Thyroid gland (tissue), 4 donors: ENCODE measurements around the gene RHOJ. TPM values are rescaled to one million over a fixed set of nuclear protein-coding genes. Genes with fewer than 3 reads are reported as not detected.
"Not testable (repeated sequence)": the region's sequence is repeated elsewhere in the genome, so short reads cannot be mapped to it uniquely, and the experiment has no call there.

Experiments used
- DNase-seq, 2 donors: peaks; one replicate each; pipeline ENCODE4 v3.0.0-alpha.2; 2019
- H3K27ac ChIP-seq, 3 donors: fragments of 200-600 bp; sonication (generic); 1 replicate in 2 of 3; 2 replicates in 1 of 3; pipeline ENCODE4 v1.5.1; 2016 to 2019; ENCODE audit warnings: mild to moderate bottlenecking in 1 of 3, moderate library complexity in 1 of 3
- H3K27me3 ChIP-seq: fragments of 200-600 bp; sonication (generic); one replicate; pipeline ENCODE4 v1.5.1; 2019
- H3K36me3 ChIP-seq, 2 donors: fragments of 200-600 bp; sonication (generic); one replicate each; pipeline ENCODE4 v1.5.1; 2016 to 2019
- H3K4me1 ChIP-seq, 2 donors: fragments of 200-600 bp; sonication (generic); one replicate each; pipeline ENCODE4 v1.5.1; 2017 to 2019
- H3K4me3 ChIP-seq, 3 donors: fragments of 200-600 bp; sonication (generic); replicated peaks in 1 of 3; 1 replicate in 2 of 3; 2 replicates in 1 of 3; pipeline ENCODE4 v1.5.1; 2016; ENCODE audit warnings: mild to moderate bottlenecking in 1 of 3
- H3K9me3 ChIP-seq: fragments of 200-600 bp; sonication (generic); one replicate; pipeline ENCODE4 v1.5.1; 2017
- CTCF ChIP-seq, 6 experiments: fragments of 200-600 bp in 3 of 6; fragments of 450-650 bp in 3 of 6; sonication (generic) in 3 of 6; IDR thresholded peaks; one replicate each; pipeline ENCODE4 v1.5.1; 2016 to 2019; ENCODE audit warnings: antibody characterized with exemption in 6 of 6, mild to moderate bottlenecking in 2 of 6, inconsistent platforms in 1 of 6, moderate library complexity in 1 of 6
- POLR2A ChIP-seq, 2 donors: fragments of 450-650 bp; IDR thresholded peaks; one replicate each; pipeline ENCODE4 v1.6.1; 2017; ENCODE audit warnings: antibody characterized with exemption in 2 of 2, mild to moderate bottlenecking in 2 of 2, moderate library complexity in 1 of 2
- WGBS, 2 donors: methylation state at CpG; one replicate each; pipeline ENCODE4 v1.1.5; 2017; 5-methylcytosine and 5-hydroxymethylcytosine counted together
- intact Hi-C: fragments of 100-400 bp; cut with DNase I; formaldehyde crosslinking; loops from one replicate; pipeline ENCODE4 v1.15.1; 2023
- total RNA-seq, 4 donors: library from RNA; depleted of rRNA; stranded (reverse); fragments of >200 nt; gene quantifications; one replicate each; pipeline ENCODE4 v1.2.3, GENCODE V29; 2016

Gene RHOJ
- total RNA-seq, 4 donors from 2014 or later: 10.3 to 23.0 (median 15.4) TPM

DNA sequence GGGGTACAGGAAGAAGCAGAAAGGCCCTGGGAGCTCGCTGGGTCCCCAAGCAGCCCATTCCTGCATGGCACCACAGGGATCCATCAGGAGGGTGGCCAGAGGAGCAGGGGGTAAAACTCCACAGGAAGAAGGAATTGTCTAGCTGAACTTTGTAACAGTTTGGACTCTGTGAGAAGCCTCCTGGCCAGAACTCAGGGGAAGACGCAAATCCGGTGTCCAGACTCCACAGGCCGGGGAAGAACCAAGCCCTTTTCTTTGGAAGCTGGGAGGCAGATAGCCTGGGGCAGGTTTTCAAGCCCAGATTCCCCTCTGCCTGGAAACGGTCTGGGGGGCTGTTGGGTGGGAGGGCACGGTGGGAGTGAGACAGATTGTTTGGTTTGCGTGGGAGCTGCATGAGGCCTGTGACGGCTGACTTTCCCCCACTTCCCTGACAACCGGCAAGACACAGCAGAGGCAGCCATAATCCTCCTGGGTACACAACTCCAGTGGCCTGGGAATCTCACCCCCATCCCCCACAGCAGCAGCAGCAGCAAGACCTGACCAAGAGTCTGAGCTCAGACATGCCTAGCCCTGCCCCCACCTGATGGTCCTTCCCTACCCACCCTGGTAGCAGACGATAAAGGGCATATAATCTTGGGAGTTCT is 97.8 kb downstream of the RHOJ start:
- 58 to 68% methylated on average over 7 to 10 of the region's 10 CpGs for whole genome bisulfite sequencing, 2 donors

GRCh38 chr14:63304429-63304828 is 100.2 kb downstream of the RHOJ start:
- H3K4me3 ChIP-seq, DNase-seq, intact Hi-C loops, H3K9me3 ChIP-seq, H3K27me3 ChIP-seq, H3K27ac ChIP-seq, H3K36me3 ChIP-seq, H3K4me1 ChIP-seq: not testable (repeated sequence)
- WGBS, 2 donors: 95% methylated on average over 5 of the region's 5 CpGs

More for the DNA sequence above, 97.8 kb downstream of the RHOJ start:
- intact Hi-C loops: no loop called here
- Histone ChIP-seq H3K4me3 (no peak overlapping the region), H3K27ac (no peak overlapping the region), H3K36me3 (no peaks in the 10 kb centered on the region), H3K27me3 (no peaks in the 10 kb centered on the region), H3K9me3 (no peaks in the 10 kb centered on the region), H3K4me1 (no peaks in the 10 kb centered on the region)
- no peak for DNase-seq
- no peak for TF ChIP-seq CTCF (IDR thresholded peaks at IDR 0.05)
- no peak for TF ChIP-seq POLR2A (IDR thresholded peaks at IDR 0.05)

DNA sequence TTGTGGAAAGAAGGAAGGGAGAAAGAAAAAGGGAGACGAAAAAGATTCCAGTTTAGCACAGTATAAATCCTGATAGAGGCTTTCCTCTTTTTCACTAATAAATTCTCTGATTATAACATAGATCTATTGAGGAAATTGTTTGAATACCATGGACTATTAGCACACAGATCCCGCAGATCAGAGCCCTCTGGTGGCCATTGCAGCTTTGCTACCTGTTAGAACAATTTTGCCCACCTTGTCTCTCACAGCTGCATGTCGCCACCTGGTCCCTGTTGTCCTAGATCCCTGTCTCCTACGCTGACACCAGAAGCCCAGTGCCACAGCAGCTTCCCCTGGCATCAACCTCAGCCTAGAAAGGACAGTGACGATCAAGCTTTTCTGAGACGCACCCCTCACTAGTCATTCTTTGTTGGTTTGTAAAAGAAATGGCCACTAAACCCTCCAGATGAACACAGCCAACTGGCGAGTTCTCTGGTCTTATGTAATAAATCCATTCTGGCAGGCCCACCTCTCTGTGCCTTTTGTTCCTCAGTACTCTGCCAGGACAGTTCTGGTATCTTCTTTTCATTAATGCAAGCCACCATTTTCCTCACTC is 104.6 kb downstream of the RHOJ start:
- 56 to 63% methylated on average over 7 of the region's 7 CpGs for WGBS, 2 donors
- intact Hi-C loops: no loop called here
- peak in 1 of 2 donors; percentile 16 for DNase-seq
- Histone ChIP-seq H3K4me3 (no peak overlapping the region), H3K4me1 (no peaks in the 10 kb centered on the region), H3K9me3 (no peaks in the 10 kb centered on the region), H3K27ac (no peak overlapping the region), H3K36me3 (no peaks in the 10 kb centered on the region), H3K27me3 (no peaks in the 10 kb centered on the region)
- peak in 4 of 6 experiments; percentile 7 to 38 (median 12) for TF ChIP-seq CTCF (IDR thresholded peaks at IDR 0.05)
- no peak for TF ChIP-seq POLR2A (IDR thresholded peaks at IDR 0.05)

DNA sequence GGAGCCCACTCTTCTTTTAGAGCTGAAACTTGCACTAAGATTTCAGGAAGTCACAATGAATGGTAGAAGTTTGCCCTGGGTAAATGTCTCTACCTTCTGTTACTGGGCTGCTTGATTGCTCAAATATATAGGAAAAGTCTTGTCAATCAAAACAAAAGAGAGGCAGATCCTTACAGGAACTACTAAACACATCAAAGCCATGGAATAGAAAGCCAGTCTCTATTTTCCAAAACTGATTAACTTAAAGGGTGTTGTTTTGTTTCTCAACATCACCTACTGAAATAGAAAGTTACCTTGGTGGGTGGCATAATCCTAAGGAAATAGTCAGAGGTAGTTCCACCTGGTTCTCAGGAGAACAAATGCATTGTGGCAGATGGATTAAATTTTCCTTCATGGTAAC is 114.6 kb downstream of the RHOJ start, which contains the start of gene GPHB5:
Gene GPHB5 (minus strand): TSS at position 101 of the 400 bp plus-strand sequence. CDS start 1,086 bp downstream, outside the sequence.
- H3K27me3 ChIP-seq: no peaks in the 10 kb centered on the region
- H3K36me3 ChIP-seq: no peaks in the 10 kb centered on the region
- H3K27ac ChIP-seq: no peak within 1 kb of the TSS
- no peaks in the 10 kb centered on the region for H3K9me3 ChIP-seq
- DNase-seq: no peak
- no peak within 1 kb of the TSS for H3K4me3 ChIP-seq
- no peaks in the 10 kb centered on the region for H3K4me1 ChIP-seq
- TF ChIP-seq POLR2A (IDR thresholded peaks at IDR 0.05) (no peak), CTCF (IDR thresholded peaks at IDR 0.05) (no peak)
- intact Hi-C loops: no loop called here

GRCh38 chr14:63322472-63322871 is 118.2 kb downstream of the RHOJ start:
- no peak for TF ChIP-seq POLR2A (IDR thresholded peaks at IDR 0.05)
- no peak for TF ChIP-seq CTCF (IDR thresholded peaks at IDR 0.05)
- no peak for DNase-seq
- Histone ChIP-seq H3K27me3 (no peaks in the 10 kb centered on the region), H3K27ac (no peak overlapping the region), H3K4me1 (no peaks in the 10 kb centered on the region), H3K4me3 (no peak overlapping the region), H3K9me3 (no peaks in the 10 kb centered on the region), H3K36me3 (no peaks in the 10 kb centered on the region)
- WGBS, 2 donors: 94 to 98% methylated on average over 1 of the region's 1 CpG
- intact Hi-C loops: no loop called here
